K562 (cell line): ENCODE results near the gene ZNF571. TPM values are rescaled to one million over a fixed set of nuclear protein-coding genes. Genes with fewer than 3 reads are reported as not detected.

Source experiments
- ATAC-seq: fragments of 200-7000 bp; cut with Tn5 transposase; 3 replicates; pipeline ENCODE4 v1.9.1; 2020; ENCODE audit warnings: moderate library complexity
- BruUV-seq: library from RNA; stranded (reverse); fragments of 400-500 nt; replicated peaks from 2 replicates; lab custom pipeline; 2021; lab: Mats Ljungman, UMichigan
- CTCF ChIA-PET: fragments of 300-600 bp; formaldehyde crosslinking; extraction: SDS; loops from one replicate; lab custom pipeline; 2021; ENCODE audit warnings: low intra/inter-chr PET ratio; lab: Yijun Ruan, JAX
- POLR2A ChIA-PET: fragments of 300-600, 350-650 bp; sonication (Branson Sonifier 250); formaldehyde crosslinking; extraction: SDS; loops from one replicate; lab custom pipeline; 2021; ENCODE audit warnings: antibody characterized with exemption, inconsistent platforms; lab: Yijun Ruan, JAX
- DNase-seq, 4 experiments: peaks; one replicate each; pipeline versions ENCODE4 v3.0.0 to v3.0.0-alpha.2; 2011 to 2018; ENCODE audit warnings: low spot score in 3 of 4, mixed read lengths in 3 of 4; ENCODE audit errors: extremely low read depth in 1 of 4
- FAIRE-seq: peaks from 2 replicates; lab custom pipeline; 2011; peaks lifted over from hg19 to GRCh38; lab: Jason Lieb, UNC
- H2AFZ ChIP-seq: 2 replicates; pipeline ENCODE4 v1.6.0; 2011; ENCODE audit warnings: low read depth, low read length, control low read depth, inconsistent platforms
- H3K27ac ChIP-seq: fragments of 200-600 bp; 3 replicates; pipeline ENCODE4 v1.8.0; 2011; ENCODE audit warnings: low read depth, mild to moderate bottlenecking, control low read depth, inconsistent platforms, low read length, moderate library complexity, mixed read lengths; ENCODE audit errors: extremely low read depth
- H3K27me3 ChIP-seq, 2 experiments: fragments of 300-600 bp in 1 of 2; 2 replicates in 1 of 2; 3 replicates in 1 of 2; pipeline versions ENCODE4 v1.6.0 to v1.8.0; 2011; ENCODE audit warnings: inconsistent platforms in 2 of 2, low read length in 2 of 2, mild to moderate bottlenecking in 1 of 2, mixed read lengths in 1 of 2, moderate library complexity in 1 of 2; ENCODE audit not compliant: control insufficient read depth in 2 of 2, insufficient read depth in 2 of 2
- H3K36me3 ChIP-seq: fragments of 300-600 bp; 3 replicates; pipeline ENCODE4 v1.8.0; 2011; ENCODE audit warnings: mild to moderate bottlenecking, low read length, inconsistent platforms; ENCODE audit not compliant: control insufficient read depth, insufficient read depth
- H3K4me1 ChIP-seq, 2 experiments: fragments of 200-600 bp in 1 of 2; replicated peaks in 1 of 2; 2 replicates in 1 of 2; 3 replicates in 1 of 2; pipeline versions ENCODE4 v1.5.1 to v1.8.0; 2011; ENCODE audit warnings: inconsistent platforms in 2 of 2, low read length in 2 of 2, mild to moderate bottlenecking in 1 of 2, mixed read lengths in 1 of 2, moderate library complexity in 1 of 2; ENCODE audit not compliant: control insufficient read depth in 2 of 2, insufficient read depth in 2 of 2
- H3K4me2 ChIP-seq: 2 replicates; pipeline ENCODE4 v1.6.1; 2011; ENCODE audit warnings: low read length, control low read depth, inconsistent platforms, mixed read lengths; ENCODE audit not compliant: insufficient read depth
- H3K4me3 ChIP-seq: fragments of 200-600 bp; sonication (generic), shearing (Covaris generic); 2 replicates; pipeline ENCODE4 v1.5.1; 2016; ENCODE audit warnings: control low read depth, inconsistent platforms
- H3K79me2 ChIP-seq: fragments of 200-600 bp; 3 replicates; pipeline ENCODE4 v1.8.0; 2011; ENCODE audit warnings: low read length, inconsistent platforms; ENCODE audit not compliant: control insufficient read depth, insufficient read depth
- H3K9ac ChIP-seq, 2 experiments: 2 replicates each; pipeline versions ENCODE4 v1.6.0 to v1.6.1; 2011; ENCODE audit warnings: low read depth in 2 of 2, low read length in 2 of 2, control low read depth in 1 of 2, inconsistent platforms in 1 of 2, mild to moderate bottlenecking in 1 of 2, mixed read lengths in 1 of 2; ENCODE audit not compliant: insufficient read depth in 1 of 2
- H3K9me1 ChIP-seq: one replicate; pipeline ENCODE4 v1.6.0; 2011; ENCODE audit warnings: inconsistent platforms, mild to moderate bottlenecking, low read length, moderate library complexity; ENCODE audit not compliant: control insufficient read depth, insufficient read depth
- H3K9me3 ChIP-seq: replicated peaks from 2 replicates; pipeline ENCODE4 v1.5.1; 2011; ENCODE audit warnings: low read depth, low read length, inconsistent platforms; ENCODE audit not compliant: control insufficient read depth, insufficient read depth
- H4K20me1 ChIP-seq: replicated peaks from 2 replicates; pipeline ENCODE4 v1.6.1; 2011; ENCODE audit warnings: low read length, inconsistent platforms, mixed read lengths; ENCODE audit not compliant: control insufficient read depth, insufficient read depth
- CSDE1 ChIP-seq, 2 experiments: fragments of 450-650 bp; IDR thresholded peaks; 2 replicates each; pipeline ENCODE4 v1.6.1; 2016; ENCODE audit warnings: mild to moderate bottlenecking in 1 of 2
- HLTF ChIP-seq: fragments of 450-650 bp; IDR thresholded peaks from 2 replicates; pipeline ENCODE4 v1.6.1; 2016
- ID3 ChIP-seq, 2 experiments: fragments of 250-450 bp in 1 of 2; fragments of 450-650 bp in 1 of 2; sonication (Bioruptor Pico) in 1 of 2; IDR thresholded peaks; 2 replicates each; pipeline versions ENCODE4 v1.6.1 to v1.8.0; 2016 to 2021; ENCODE audit warnings: mild to moderate bottlenecking in 2 of 2, moderate library complexity in 2 of 2, missing compliant biosample characterization in 1 of 2, missing genetic modification characterization in 1 of 2
- MIER1 ChIP-seq: fragments of 450-650 bp; IDR thresholded peaks from 2 replicates; pipeline ENCODE4 v1.6.1; 2016; ENCODE audit warnings: antibody characterized with exemption, mild to moderate bottlenecking, low read depth
- MTA3 ChIP-seq: fragments of 450-650 bp; formaldehyde crosslinking; IDR thresholded peaks from 2 replicates; pipeline ENCODE4 v1.6.1; 2017; ENCODE audit warnings: mild to moderate bottlenecking, borderline replicate concordance
- MYNN ChIP-seq, 2 experiments: sonication (generic); formaldehyde crosslinking in 1 of 2; IDR thresholded peaks; 2 replicates each; pipeline versions ENCODE4 v1.5.0 to v1.6.1; 2016 to 2020; ENCODE audit warnings: antibody characterized with exemption in 1 of 2, missing genetic modification reagents in 1 of 2
- TBL1XR1 ChIP-seq, 2 experiments: IDR thresholded peaks; 2 replicates each; pipeline ENCODE4 v1.6.1; 2012; ENCODE audit warnings: improper control_type of control experiment in 2 of 2, low read length in 2 of 2, mild to moderate bottlenecking in 1 of 2
- TBP ChIP-seq: optimal IDR thresholded peaks from 2 replicates; pipeline ENCODE3; 2011; ENCODE audit warnings: low read depth, low read length, improper control_type of control experiment
- ZBTB7A ChIP-seq: IDR thresholded peaks from 2 replicates; pipeline ENCODE4 v1.6.1; 2011; ENCODE audit warnings: low read depth, mild to moderate bottlenecking, low read length, moderate library complexity, borderline replicate concordance; ENCODE audit not compliant: control insufficient read depth
- ZKSCAN8 ChIP-seq: fragments of 200-800 bp; sonication (Bioruptor generic); IDR thresholded peaks from 2 replicates; pipeline ENCODE4 v1.6.1; 2016; ENCODE audit warnings: missing genetic modification characterization, missing compliant biosample characterization
- ZNF121 ChIP-seq: sonication (generic); formaldehyde crosslinking; conservative IDR thresholded peaks from 2 replicates; pipeline ENCODE4 v1.8.0; 2022; ENCODE audit warnings: missing genetic modification reagents
- ZNF133 ChIP-seq: fragments of 250-450 bp; sonication (Bioruptor Pico); IDR thresholded peaks from 2 replicates; pipeline ENCODE4 v1.4.0; 2020; ENCODE audit warnings: mild to moderate bottlenecking
- ZNF583 ChIP-seq: fragments of 250-450 bp; sonication (Bioruptor Pico); IDR thresholded peaks from 2 replicates; pipeline ENCODE4 v1.4.0; 2020
- ZNF766 ChIP-seq: fragments of 200-800 bp; sonication (Bioruptor generic); conservative IDR thresholded peaks from 2 replicates; pipeline ENCODE4 v1.6.1; 2016; ENCODE audit warnings: missing genetic modification characterization, missing compliant biosample characterization
- WGBS: fragments of 100-300 bp; shearing (Covaris generic); methylation state at CpG from one replicate; pipeline ENCODE4 v1.1.6; 2016; ENCODE audit warnings: low coverage, mixed read lengths; ENCODE audit not compliant: insufficient coverage; ENCODE audit errors: missing lambda C conversion rate; 5-methylcytosine and 5-hydroxymethylcytosine counted together
- in situ Hi-C: fragments of 300-500 bp; cut with MboI; formaldehyde crosslinking; loops from 4 replicates; pipeline ENCODE4 v1.15.0; 2018; ENCODE audit warnings: inconsistent platforms, mixed read lengths
- intact Hi-C: fragments of 100-400 bp; cut with micrococcal nuclease; formaldehyde crosslinking; loops from 2 replicates; pipeline ENCODE4 v1.14.2; 2022
- polyA plus RNA-seq, 8 experiments: library from polyadenylated mRNA; depleted of rRNA in 4 of 8; stranded (reverse) in 5 of 8; unstranded in 3 of 8; fragments of >200 nt; fragmentation: Nextera tagmentation in 2 of 8; fragmentation: Illumina TruSeq in 1 of 8; extraction: Ambion mirVana in 2 of 8; extraction: Trizol in 1 of 8; gene quantifications; 2 replicates each; pipeline versions ENCODE4 v1.2.1 to v1.2.3, GENCODE V29; 2011 to 2014; ENCODE audit warnings: inconsistent platforms in 1 of 8, missing spikeins in 1 of 8
- total RNA-seq, 7 experiments: library from RNA; depleted of rRNA in 6 of 7; stranded (reverse); fragments of >200 nt in 6 of 7; fragmentation: Illumina TruSeq in 2 of 7; extraction: Trizol in 2 of 7; gene quantifications; 2 replicates each; pipeline versions ENCODE4 v1.2.1 to v1.2.3, GENCODE V29; 2011 to 2021; ENCODE audit warnings: low replicate concordance in 1 of 7
- TF ChIP-seq, protein P1 (sequence below): sonication (generic); formaldehyde crosslinking; IDR thresholded peaks from 2 replicates; pipeline ENCODE4 v1.8.1; 2023; ENCODE audit warnings: mild to moderate bottlenecking, missing genetic modification reagents
- TF ChIP-seq, protein P2 (sequence below): fragments of 450-650 bp; IDR thresholded peaks from 2 replicates; pipeline ENCODE4 v1.6.1; 2016; ENCODE audit warnings: missing biosample characterization, missing genetic modification characterization
- TF ChIP-seq, protein P3 (sequence below): fragments of 450-650 bp; formaldehyde crosslinking; conservative IDR thresholded peaks from 2 replicates; pipeline ENCODE4 v1.4.0; 2022; ENCODE audit warnings: mild to moderate bottlenecking, missing genetic modification characterization

Gene ZNF571
- total and polyA plus RNA-seq, 9 of the 15 experiments (the other 6 are each of a cell fraction or from before 2014, with no cell fraction given) = 0.82 to 3.9 (median 2.0) TPM

- no peaks in the 10 kb centered on the region for H4K20me1 ChIP-seq
- H3K4me2 ChIP-seq = peak overlapping the region; percentile 95
- peak overlapping the region; percentile 96 for H2AFZ ChIP-seq
- H3K4me3 ChIP-seq = peak overlapping the region; percentile 59
- ChIA-PET POLR2A (interaction anchor here (1.1 to 1.3 kb wide), 2 partner anchors 15 to 376 kb away, joined by 4 to 6 read pairs; partner anchors contain the start of gene ZNF383), CTCF (no interaction called here)
- H3K79me2 ChIP-seq = no peaks in the 10 kb centered on the region
- FAIRE-seq (no peak), DNase-seq (no peak), ATAC-seq (no peak)
- BruUV-seq = TSS peak; percentile 68
- H3K4me1 ChIP-seq = peaks cover 0 to 14% of the 10 kb centered on the region in 2 experiments; a peak in 2 of 5 replicates
- TF ChIP-seq MTA3 (no peak), HLTF (no peak), MIER1 (no peak), TBP (no peak), ZBTB7A (no peak), ZNF583 (CRISPR knock-in tag) (no peak), ZKSCAN8 (no peak), CSDE1 (IDR thresholded peaks at IDR 0.05) (no peak), ZNF133 (CRISPR knock-in tag) (no peak), MYNN (IDR thresholded peaks at IDR 0.05) (no peak), MYNN (CRISPR knock-in tag; IDR thresholded peaks at IDR 0.05) (no peak), ZNF121 (CRISPR knock-in tag) (no peak), ID3 (CRISPR knock-in tag; IDR thresholded peaks at IDR 0.05) (no peak), ID3 (tag; IDR thresholded peaks at IDR 0.05) (no peak), ZNF766 (CRISPR knock-in tag) (no peak), TBL1XR1 (IDR thresholded peaks at IDR 0.05; ENCODE audit: low read length in 2 of 2) (no peak)
- TF ChIP-seq, protein P1, sequence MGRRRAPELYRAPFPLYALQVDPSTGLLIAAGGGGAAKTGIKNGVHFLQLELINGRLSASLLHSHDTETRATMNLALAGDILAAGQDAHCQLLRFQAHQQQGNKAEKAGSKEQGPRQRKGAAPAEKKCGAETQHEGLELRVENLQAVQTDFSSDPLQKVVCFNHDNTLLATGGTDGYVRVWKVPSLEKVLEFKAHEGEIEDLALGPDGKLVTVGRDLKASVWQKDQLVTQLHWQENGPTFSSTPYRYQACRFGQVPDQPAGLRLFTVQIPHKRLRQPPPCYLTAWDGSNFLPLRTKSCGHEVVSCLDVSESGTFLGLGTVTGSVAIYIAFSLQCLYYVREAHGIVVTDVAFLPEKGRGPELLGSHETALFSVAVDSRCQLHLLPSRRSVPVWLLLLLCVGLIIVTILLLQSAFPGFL = no peak
- TF ChIP-seq, protein P2, sequence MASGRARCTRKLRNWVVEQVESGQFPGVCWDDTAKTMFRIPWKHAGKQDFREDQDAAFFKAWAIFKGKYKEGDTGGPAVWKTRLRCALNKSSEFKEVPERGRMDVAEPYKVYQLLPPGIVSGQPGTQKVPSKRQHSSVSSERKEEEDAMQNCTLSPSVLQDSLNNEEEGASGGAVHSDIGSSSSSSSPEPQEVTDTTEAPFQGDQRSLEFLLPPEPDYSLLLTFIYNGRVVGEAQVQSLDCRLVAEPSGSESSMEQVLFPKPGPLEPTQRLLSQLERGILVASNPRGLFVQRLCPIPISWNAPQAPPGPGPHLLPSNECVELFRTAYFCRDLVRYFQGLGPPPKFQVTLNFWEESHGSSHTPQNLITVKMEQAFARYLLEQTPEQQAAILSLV (tag) = no peak
- TF ChIP-seq, protein P3, sequence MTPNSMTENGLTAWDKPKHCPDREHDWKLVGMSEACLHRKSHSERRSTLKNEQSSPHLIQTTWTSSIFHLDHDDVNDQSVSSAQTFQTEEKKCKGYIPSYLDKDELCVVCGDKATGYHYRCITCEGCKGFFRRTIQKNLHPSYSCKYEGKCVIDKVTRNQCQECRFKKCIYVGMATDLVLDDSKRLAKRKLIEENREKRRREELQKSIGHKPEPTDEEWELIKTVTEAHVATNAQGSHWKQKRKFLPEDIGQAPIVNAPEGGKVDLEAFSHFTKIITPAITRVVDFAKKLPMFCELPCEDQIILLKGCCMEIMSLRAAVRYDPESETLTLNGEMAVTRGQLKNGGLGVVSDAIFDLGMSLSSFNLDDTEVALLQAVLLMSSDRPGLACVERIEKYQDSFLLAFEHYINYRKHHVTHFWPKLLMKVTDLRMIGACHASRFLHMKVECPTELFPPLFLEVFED (CRISPR knock-in tag) = no peak
- H3K9ac ChIP-seq = peak overlapping the region; percentile 62 to 89
- intact Hi-C loops (loop anchor here (1.0 kb wide), 1 partner anchor 127 kb away; the partner anchor contains the start of gene ZNF569), in situ Hi-C loops (no loop called here)
- H3K27me3 ChIP-seq = no peaks in the 10 kb centered on the region
- 9% methylated on average over 9 of the region's 9 CpGs for WGBS
- no peaks in the 10 kb centered on the region for H3K9me3 ChIP-seq
- peak overlapping the region; percentile 58; the same call in 2 of the 3 replicates for H3K27ac ChIP-seq
- H3K9me1 ChIP-seq = no peaks in the 10 kb centered on the region
- H3K36me3 ChIP-seq = no peaks in the 10 kb centered on the region
These were observed 642 bp downstream of the ZNF571 start for GRCh38 chr19:37593996-37594303.
